ENCODE measurements around the gene SCRN2. TPM values are rescaled to one million over a fixed set of nuclear protein-coding genes. Genes with fewer than 3 reads are reported as not detected.

SCRN2 gene
- 10 to 100 TPM; 13.3 to 17.8 TPM for total RNA-seq
- long read RNA-seq, donor 1, partial matches to known transcripts: 2 of 11 reads
- long read RNA-seq, donor 1, other reads (novel, unspliced or antisense): 5 of 11 reads
- long read RNA-seq, donor 2, transcript SCRN2-202 (7 exons, 1,779 nt): minor isoform, 8 of 77 reads
- long read RNA-seq, donor 2, transcript SCRN2-201 (8 exons, 1,548 nt): major isoform, 36 of 77 reads
- long read RNA-seq, donor 2, transcript SCRN2-212 (7 exons, 1,745 nt): minor isoform, 8 of 77 reads
- long read RNA-seq, donor 2, partial matches to known transcripts: 7 of 77 reads
- long read RNA-seq, donor 2, other reads (novel, unspliced or antisense): 18 of 77 reads

DNA sequence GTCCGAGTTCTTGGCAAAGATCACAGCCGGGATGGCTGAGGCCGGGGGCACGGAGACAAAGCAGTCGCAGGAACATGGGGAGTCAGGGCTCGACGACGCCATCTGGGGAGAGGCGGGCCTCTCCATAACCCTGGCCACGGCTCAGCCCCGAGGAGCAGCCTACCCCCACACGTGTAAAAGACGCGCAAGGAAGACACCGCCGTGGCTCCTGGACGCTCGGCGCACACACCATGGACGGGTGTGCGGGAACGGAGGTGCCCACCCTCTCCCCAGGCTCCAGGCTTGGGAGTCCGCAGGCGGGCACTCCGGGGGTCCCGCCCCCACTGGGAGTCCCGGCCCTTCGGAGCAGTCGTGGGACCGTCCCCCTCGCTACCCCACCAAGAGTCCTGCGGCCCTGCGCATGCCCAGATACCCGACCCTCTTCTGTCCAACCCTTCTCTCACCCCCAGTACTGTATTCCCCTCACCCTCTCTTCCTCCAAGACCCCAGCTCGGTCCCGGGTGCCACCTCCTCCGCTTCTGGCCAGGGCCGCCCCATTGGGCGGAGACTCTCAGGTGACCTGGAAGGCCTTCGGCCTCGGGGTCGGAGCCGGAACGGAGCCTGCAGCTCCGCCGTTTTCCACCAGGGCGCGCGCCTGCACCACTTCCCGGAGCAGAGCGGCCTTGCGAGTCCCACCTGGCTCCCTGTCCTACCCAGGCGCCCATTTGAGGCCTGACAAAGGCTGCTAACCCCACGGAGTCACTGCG is at the start of gene SCRN2:
Gene SCRN2 (minus strand): TSS at position 532 of the 746 bp plus-strand sequence. CDS start 430 bp downstream, at position 102.
- peak; percentile 97 for DNase-seq (ENCODE audit: low spot score)
- intact Hi-C loops (cut with DNase I): loop anchor here (2.0 to 10.0 kb wide), 2 partner anchors 48 to 124 kb away; no protein-coding TSS in a partner anchor

DNA sequence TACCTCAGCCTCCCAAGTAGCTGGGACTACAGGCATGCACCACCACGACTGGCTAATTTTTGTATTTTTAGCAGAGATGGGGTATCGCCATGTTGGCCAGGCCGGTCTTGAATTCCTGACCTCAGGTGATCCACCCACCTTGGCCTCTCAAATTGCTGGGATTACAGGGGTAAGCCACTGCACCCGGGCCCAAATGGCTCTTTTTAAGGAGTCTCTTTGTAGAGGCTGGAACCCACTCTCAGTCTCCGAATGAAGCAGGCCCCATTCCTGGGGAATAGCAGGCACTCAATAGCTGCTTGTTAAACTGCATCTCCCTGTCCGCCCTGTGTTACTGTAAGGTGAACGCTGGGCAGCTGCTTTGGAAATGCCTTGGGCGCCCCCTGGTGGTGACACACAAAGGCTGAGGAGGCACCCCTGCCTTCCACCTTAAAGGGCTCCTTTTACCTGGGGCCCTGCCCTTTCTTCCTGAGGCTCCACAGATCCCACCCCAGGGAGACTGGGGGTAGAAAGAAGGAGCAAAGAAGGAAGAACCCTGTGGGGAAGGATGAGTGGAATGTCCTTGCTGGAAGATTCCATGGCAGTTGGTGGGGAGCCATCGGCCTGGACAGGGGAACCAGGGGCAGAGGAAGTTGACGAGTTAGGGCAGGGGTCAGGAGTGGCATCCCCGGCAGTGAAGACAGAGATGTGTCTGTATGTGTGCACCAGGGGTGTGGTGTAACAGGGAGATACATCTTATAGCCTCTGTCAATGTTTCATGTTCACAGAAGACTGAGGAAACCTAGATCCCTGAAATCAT is 48.9 kb upstream of the SCRN2 start:
- intact Hi-C loops (cut with DNase I): loop anchor here (2.0 kb wide), 3 partner anchors 45 to 51 kb away; partner anchors contain the start of gene SCRN2 (in 1 of the 2)
- DNase-seq (ENCODE audit: low spot score): peak; percentile 95

GRCh38 chr17:47888293-47888692 is 47.2 kb upstream of the SCRN2 start:
- intact Hi-C loops (cut with DNase I): loop anchor here (2.0 kb wide), 2 partner anchors 43 to 47 kb away; partner anchors contain the start of gene SCRN2 (in 1 of the 2)

DNA sequence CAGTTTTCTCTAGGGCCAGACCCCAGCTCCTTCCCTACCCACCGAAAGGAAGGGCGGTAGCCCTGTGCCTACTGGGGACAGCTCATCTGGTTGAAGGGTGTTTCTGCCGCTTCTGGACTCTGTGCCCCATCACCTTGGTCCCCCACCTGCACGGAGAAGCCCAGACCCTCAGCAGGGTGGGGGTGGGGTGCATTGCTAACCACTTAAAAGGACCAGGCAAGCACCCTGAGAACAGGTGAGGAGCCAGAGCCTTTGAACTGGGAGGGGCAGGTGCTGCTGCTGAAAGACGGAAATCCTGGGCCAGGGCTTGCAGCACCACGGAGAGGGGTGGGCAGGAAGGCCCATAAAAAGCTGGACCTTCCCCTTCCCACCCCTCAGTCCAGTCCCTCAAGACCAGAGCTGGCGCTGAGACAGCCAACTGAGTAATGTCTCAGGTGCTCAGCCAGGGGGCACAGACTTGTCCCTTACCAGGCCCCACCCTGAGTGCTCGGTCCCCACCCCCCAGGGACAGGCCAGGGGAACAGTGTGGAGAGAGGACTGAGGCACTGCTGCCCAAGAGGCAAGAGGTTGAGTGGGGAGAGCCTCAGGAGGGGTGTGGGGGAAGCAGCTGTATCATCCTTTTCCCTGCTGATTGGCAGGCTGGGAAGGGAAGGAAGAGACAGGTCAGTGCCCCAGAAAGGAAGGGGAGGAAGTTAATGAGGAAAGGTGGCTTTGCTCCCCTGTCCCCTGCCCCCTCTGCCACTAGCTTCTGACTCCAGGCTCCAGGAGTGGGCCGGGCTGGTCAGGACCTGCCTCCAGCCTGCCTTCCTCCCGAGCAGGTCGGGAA is 44.0 kb upstream of the SCRN2 start:
- no peak for DNase-seq (ENCODE audit: low spot score)
- intact Hi-C loops (cut with DNase I): no loop called here

More at GRCh38 chr17:47888293-47888692, 47.2 kb upstream of the SCRN2 start:
- DNase-seq (ENCODE audit: low spot score): no peak

GRCh38 chr17:47884427-47884740 is 43.3 kb upstream of the SCRN2 start:
- intact Hi-C loops (cut with DNase I): no loop called here

DNA sequence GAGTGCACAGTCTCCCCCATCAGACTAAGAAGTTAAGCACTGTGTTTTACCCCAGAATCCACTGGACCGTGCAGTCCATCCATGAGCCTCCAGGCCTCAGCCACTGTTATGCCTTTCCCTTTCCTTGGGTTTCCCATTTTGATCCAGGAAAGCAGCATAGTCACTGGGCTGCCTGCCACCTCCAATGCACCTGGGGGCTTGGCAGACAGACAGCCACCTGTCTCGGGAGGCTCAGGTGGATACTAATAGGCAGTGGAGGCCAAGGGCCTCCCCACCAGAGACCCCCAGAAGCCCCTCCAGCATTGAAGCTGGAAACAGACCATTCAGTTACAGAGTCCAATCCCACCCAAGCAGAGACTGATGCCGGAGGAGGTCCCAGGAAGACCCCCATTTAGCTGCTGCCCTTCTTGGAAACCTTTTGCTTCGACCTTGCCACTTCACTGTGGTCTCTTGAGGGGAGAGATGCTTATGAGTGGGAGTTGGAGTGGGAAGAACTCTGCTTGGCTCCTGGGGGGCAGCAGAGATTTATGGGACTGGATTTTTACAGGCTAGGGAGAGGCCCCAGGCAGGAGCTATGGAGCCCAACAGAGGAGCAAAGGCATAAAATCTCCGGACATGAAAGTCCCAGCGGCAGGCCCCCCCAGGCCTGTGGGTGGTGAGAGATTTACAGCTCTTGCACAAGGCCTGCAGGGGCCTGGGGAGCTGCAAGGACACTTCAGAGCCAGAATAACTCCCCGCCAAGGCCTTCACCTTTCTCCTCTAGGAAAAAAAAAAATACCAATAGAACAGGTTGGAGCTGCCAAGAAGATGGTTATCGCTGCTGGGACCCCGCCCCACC is 42.7 kb upstream of the SCRN2 start:
- intact Hi-C loops (cut with DNase I): no loop called here
- no peak for DNase-seq (ENCODE audit: low spot score)

More at GRCh38 chr17:47884427-47884740, 43.3 kb upstream of the SCRN2 start:
- DNase-seq (ENCODE audit: low spot score): no peak

DNA sequence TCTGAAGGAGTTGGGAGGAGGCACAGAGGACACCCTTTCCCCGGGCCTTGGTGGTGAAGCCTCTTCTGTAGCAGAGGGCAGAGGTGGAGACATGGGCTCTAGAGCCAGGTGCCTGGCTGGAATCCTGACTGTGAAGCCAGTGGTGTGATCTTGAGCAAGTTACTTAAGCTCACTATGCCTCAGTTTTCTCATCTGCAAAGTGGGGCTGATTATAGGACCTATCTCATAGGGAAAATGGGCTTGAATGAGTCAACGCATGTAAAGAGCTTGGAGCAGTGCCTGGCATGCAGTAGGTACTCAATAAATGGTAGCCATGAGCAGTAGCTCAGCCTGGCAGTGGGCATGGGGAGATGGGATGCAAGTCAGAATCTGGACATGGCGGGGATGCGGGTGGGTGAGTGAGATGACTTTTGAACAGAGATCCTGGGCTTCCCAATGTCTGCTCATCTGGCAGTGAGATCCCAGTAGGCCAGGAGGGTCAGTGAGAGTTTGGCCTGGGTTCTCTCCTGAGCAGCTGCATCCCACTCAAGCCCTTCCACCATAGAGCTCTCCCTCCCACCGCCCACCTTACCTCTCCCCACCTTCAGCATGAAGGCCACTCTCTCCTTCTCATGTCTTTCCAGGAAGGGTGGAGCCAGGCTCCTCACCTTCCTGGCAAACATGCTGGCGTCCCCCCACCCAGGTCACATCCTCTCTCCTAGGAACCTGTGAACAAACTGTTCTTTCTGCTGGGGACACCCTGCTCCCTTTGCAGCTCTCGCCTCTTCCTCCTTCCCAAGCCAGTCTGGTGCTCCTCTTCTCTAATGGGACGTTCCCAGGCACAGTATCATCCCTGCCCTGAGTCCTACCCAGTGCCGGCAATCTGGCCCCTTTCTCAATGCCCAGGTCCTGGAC is 41.9 kb upstream of the SCRN2 start:
- intact Hi-C loops (cut with DNase I): no loop called here
- no peak for DNase-seq (ENCODE audit: low spot score)

- no peak for DNase-seq (ENCODE audit: low spot score)
- intact Hi-C loops (cut with DNase I): no loop called here
Observed at GRCh38 chr17:47882247-47882646, 41.2 kb upstream of the SCRN2 start.

- intact Hi-C loops (cut with DNase I): no loop called here
- no peak for DNase-seq (ENCODE audit: low spot score)
Observed at GRCh38 chr17:47879776-47880454, 38.8 kb upstream of the SCRN2 start.

DNA sequence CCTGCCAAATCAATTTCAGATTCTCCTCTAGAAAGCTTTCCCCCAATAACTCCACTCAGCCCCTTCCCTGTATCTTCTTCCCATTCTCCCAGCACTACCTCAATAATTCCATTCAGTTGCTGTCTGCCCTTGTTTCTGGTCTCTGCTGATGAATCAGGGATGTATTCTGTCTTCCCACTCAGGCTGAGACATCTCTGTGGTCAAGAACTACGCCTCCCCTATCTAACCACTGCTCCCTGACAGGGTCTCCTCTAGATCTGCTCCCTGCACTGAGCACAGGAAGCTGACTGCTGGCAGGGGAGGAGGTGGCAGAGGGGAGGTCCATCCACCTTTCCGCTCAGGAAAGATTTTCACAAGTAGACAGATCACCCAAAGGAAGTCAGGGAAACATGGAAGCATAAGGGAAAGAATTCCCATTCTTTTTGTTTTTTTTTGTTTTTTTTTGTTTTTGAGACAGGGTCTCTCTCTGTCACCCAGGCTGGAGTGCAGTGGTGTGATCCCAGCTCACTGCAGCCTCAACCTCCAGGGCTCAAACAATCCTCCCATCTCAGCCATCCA is 38.0 kb upstream of the SCRN2 start:
- DNase-seq (ENCODE audit: low spot score): no peak
- intact Hi-C loops (cut with DNase I): no loop called here

GRCh38 chr17:47878203-47879027 is 37.3 kb upstream of the SCRN2 start:
- DNase-seq (ENCODE audit: low spot score): peak; percentile 59
- intact Hi-C loops (cut with DNase I): no loop called here

DNA sequence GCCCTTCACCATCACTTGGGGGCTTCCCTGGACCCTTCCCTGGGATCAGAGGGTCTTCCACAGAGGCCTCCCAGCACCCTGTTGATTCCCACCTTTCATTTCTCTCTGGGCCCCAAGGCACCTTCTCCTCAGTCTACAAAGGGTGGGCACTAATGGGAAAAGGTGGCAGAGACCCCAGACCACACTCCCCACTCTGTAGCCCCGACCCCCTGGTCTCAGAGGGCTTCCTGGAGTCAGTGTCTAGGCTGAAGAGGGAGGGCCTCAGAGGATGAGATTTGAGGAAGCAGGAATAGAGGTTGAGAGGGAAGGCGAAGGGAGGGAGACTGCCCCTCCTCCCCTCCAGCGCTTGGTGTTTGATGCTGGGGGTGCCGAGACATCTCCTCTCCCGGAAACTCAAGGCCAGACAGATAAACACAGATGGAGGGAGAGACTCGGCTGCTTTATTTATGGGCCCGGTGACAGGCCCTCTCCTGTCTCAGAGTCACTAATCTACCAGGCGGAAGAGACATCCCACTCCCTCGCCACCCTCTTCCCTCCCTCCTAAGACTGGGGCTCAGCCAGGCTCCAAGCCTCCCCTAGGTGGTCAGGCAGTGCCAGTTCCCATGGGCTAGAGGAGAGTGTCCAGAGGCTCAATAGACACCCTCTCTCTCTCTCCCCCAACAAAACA is 36.4 kb upstream of the SCRN2 start:
- DNase-seq (ENCODE audit: low spot score): no peak

DNA sequence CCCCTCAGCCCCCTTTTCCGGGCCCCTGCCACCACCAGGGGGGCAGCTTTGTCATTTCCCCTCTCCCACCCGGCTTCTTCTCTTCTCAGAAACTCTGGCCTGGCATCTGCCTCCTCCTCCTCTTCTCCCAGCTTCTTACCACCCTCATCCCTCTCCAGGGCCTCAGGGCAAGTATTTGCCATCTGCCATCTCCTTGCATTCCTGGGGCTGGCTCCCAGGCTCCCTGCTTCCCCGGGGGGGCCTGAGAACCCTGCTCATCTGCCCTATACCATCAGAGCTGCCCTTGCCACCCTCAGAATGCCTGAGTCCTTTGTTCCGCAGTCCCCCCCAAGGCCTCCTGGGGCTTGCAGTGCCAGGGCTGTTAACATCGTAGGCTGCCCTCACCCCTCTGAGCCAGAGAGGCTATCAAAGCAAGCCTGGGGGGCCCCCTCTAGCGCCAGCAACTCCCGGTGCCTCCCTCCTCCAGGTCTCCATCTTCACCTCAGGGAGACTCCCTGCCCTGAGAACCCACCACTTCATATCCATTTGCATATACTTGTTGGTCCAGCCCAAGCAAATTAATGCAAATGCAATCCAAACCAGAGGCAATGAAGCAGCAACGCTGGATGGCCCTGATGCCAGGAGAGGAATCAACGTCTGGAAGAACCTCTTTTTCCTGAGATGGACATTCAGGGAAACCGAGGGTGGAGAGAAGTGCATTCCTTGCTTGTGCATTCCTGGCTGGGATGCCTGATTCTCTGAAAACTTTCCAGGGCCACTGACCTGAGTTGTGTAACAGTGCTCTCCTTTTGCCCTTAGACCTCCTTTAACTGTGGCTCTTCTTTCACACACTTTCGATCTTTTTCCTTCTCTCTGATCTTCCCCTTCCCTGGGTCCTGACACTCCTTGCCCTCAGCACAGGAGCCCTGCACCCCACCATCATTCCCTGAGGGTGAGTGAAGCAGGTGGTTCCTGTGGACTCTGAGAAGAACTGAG is 34.2 kb upstream of the SCRN2 start:
- intact Hi-C loops (cut with DNase I): no loop called here
- DNase-seq (ENCODE audit: low spot score): no peak

More for the DNA sequence above, 36.4 kb upstream of the SCRN2 start:
- intact Hi-C loops (cut with DNase I): no loop called here
